HL-60 (cell line): ENCODE measurements around the gene LRP8.

Experiments
- GABPA ChIP-seq: IDR thresholded peaks from 2 replicates; pipeline ENCODE4 v1.6.1; 2012; ENCODE audit warnings: low read depth
- POLR2AphosphoS5 ChIP-seq: IDR thresholded peaks from 2 replicates; pipeline ENCODE4 v1.6.1; 2012; ENCODE audit warnings: low read depth
- SPI1 ChIP-seq: IDR thresholded peaks from 2 replicates; pipeline ENCODE4 v1.6.1; 2012; ENCODE audit warnings: low read depth, mild to moderate bottlenecking, borderline replicate concordance
- TF ChIP-seq, protein P1 (sequence below): IDR thresholded peaks from one replicate; pipeline ENCODE4 v1.5.1; 2011; ENCODE audit warnings: low read length, control low read depth, inconsistent platforms; ENCODE audit not compliant: insufficient read depth
- TF ChIP-seq, protein P2 (sequence below): IDR thresholded peaks from 2 replicates; pipeline ENCODE4 v1.6.1; 2012; ENCODE audit warnings: low read depth; ENCODE audit not compliant: insufficient replicate concordance

DNA sequence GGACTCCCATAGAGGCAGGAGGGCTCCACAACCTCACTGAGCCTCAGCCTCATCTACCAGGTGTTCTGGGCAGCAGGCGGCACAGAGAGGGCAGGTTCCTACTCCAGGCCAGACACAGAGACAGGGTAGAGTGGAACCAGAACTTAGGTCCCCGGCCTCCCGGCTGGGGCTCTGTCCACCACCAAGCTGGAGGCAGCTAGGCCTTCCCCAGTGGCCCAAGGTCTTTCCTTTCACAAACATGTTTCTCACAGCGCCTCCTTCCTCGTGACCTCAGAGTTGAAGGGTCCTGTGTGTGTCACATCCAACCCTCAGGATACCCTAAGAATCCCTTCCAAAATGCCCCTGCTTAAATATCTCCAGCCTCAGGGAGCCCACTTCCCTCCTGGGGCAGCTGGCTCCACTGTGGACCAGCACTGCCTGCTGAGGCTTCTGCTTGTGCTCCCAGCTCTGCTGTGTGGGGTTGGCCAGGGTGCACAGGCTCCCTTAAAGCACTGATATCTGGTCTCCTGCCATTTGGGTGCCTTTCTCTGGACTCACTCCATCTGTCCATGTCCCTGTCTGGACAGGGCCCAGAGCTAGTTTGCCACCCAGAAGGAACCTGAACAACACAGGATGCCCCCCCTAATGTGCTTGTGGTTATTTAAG, 56.3 kb downstream of the LRP8 start:
- TF ChIP-seq GABPA (no peak), POLR2AphosphoS5 (no peak), SPI1 (no peak)
- TF ChIP-seq, protein P1, sequence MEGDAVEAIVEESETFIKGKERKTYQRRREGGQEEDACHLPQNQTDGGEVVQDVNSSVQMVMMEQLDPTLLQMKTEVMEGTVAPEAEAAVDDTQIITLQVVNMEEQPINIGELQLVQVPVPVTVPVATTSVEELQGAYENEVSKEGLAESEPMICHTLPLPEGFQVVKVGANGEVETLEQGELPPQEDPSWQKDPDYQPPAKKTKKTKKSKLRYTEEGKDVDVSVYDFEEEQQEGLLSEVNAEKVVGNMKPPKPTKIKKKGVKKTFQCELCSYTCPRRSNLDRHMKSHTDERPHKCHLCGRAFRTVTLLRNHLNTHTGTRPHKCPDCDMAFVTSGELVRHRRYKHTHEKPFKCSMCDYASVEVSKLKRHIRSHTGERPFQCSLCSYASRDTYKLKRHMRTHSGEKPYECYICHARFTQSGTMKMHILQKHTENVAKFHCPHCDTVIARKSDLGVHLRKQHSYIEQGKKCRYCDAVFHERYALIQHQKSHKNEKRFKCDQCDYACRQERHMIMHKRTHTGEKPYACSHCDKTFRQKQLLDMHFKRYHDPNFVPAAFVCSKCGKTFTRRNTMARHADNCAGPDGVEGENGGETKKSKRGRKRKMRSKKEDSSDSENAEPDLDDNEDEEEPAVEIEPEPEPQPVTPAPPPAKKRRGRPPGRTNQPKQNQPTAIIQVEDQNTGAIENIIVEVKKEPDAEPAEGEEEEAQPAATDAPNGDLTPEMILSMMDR = no peak
- TF ChIP-seq, protein P2, sequence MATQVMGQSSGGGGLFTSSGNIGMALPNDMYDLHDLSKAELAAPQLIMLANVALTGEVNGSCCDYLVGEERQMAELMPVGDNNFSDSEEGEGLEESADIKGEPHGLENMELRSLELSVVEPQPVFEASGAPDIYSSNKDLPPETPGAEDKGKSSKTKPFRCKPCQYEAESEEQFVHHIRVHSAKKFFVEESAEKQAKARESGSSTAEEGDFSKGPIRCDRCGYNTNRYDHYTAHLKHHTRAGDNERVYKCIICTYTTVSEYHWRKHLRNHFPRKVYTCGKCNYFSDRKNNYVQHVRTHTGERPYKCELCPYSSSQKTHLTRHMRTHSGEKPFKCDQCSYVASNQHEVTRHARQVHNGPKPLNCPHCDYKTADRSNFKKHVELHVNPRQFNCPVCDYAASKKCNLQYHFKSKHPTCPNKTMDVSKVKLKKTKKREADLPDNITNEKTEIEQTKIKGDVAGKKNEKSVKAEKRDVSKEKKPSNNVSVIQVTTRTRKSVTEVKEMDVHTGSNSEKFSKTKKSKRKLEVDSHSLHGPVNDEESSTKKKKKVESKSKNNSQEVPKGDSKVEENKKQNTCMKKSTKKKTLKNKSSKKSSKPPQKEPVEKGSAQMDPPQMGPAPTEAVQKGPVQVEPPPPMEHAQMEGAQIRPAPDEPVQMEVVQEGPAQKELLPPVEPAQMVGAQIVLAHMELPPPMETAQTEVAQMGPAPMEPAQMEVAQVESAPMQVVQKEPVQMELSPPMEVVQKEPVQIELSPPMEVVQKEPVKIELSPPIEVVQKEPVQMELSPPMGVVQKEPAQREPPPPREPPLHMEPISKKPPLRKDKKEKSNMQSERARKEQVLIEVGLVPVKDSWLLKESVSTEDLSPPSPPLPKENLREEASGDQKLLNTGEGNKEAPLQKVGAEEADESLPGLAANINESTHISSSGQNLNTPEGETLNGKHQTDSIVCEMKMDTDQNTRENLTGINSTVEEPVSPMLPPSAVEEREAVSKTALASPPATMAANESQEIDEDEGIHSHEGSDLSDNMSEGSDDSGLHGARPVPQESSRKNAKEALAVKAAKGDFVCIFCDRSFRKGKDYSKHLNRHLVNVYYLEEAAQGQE = no peak
